Type B pancreatic cell (in vitro differentiated cells): ENCODE data around the gene AUH. TPM values are rescaled to one million over a fixed set of nuclear protein-coding genes. Genes with fewer than 3 reads are reported as not detected.

Source experiments
- DNase-seq: peaks from one replicate; pipeline ENCODE4 v3.0.0; 2021; ENCODE audit warnings: mixed read lengths; ENCODE audit not compliant: unreplicated experiment; ENCODE audit errors: extremely low spot score
- H3K27ac Mint-ChIP-seq: 2 replicates; pipeline ENCODE4 v1.8.0; 2021; ENCODE audit warnings: mild to moderate bottlenecking, mixed read lengths
- H3K27me3 Mint-ChIP-seq: 2 replicates; pipeline ENCODE4 v1.8.0; 2021; ENCODE audit warnings: mixed read lengths
- H3K36me3 Mint-ChIP-seq: 2 replicates; pipeline ENCODE4 v1.8.0; 2021; ENCODE audit warnings: mixed read lengths
- H3K4me1 Mint-ChIP-seq: one replicate; pipeline ENCODE4 v1.8.0; 2021; ENCODE audit warnings: mixed read lengths; ENCODE audit not compliant: unreplicated experiment
- H3K4me3 Mint-ChIP-seq: 2 replicates; pipeline ENCODE4 v1.8.0; 2021; ENCODE audit warnings: mild to moderate bottlenecking, mixed read lengths
- H3K9me3 Mint-ChIP-seq: 2 replicates; pipeline ENCODE4 v1.8.0; 2021; ENCODE audit warnings: mixed read lengths
- CTCF ChIP-seq: fragments of 200-600 bp; sonication (generic); conservative IDR thresholded peaks from 2 replicates; pipeline ENCODE4 v1.5.0; 2021; ENCODE audit warnings: antibody characterized with exemption, mild to moderate bottlenecking
- total RNA-seq: library from RNA; stranded (reverse); gene quantifications from 2 replicates; pipeline ENCODE4 v1.2.1, GENCODE V29; 2021; ENCODE audit warnings: low replicate concordance

AUH gene
- total RNA-seq, 1 donor from 2014 or later, result 25.0 TPM

GRCh38 chr9:91275655-91276054 is 86.1 kb downstream of the AUH start:
- no peaks in the 10 kb centered on the region for H3K27me3 Mint-ChIP-seq
- no peak for DNase-seq
- peaks cover 8% of the 10 kb centered on the region for H3K4me1 Mint-ChIP-seq
- H3K27ac Mint-ChIP-seq, result no peak overlapping the region
- H3K9me3 Mint-ChIP-seq, result no peaks in the 10 kb centered on the region
- no peak overlapping the region for H3K4me3 Mint-ChIP-seq
- no peak for TF ChIP-seq CTCF
- H3K36me3 Mint-ChIP-seq, result peaks cover 12% of the 10 kb centered on the region

GRCh38 chr9:91274949-91275492 is 86.7 kb downstream of the AUH start:
- no peak for TF ChIP-seq CTCF
- H3K36me3 Mint-ChIP-seq, result peaks cover 12% of the 10 kb centered on the region
- DNase-seq, result no peak
- H3K4me1 Mint-ChIP-seq, result peaks cover 8% of the 10 kb centered on the region
- no peaks in the 10 kb centered on the region for H3K27me3 Mint-ChIP-seq
- no peaks in the 10 kb centered on the region for H3K9me3 Mint-ChIP-seq
- H3K27ac Mint-ChIP-seq, result no peak overlapping the region
- H3K4me3 Mint-ChIP-seq, result no peak overlapping the region

- no peak for TF ChIP-seq CTCF
- peaks cover 9% of the 10 kb centered on the region for H3K36me3 Mint-ChIP-seq
- no peak overlapping the region for H3K4me3 Mint-ChIP-seq
- H3K4me1 Mint-ChIP-seq, result peaks cover 8% of the 10 kb centered on the region
- H3K27me3 Mint-ChIP-seq, result no peaks in the 10 kb centered on the region
- no peak overlapping the region for H3K27ac Mint-ChIP-seq
- DNase-seq, result no peak
- H3K9me3 Mint-ChIP-seq, result no peaks in the 10 kb centered on the region
Measured at GRCh38 chr9:91273853-91274552, 87.7 kb downstream of the AUH start.

GRCh38 chr9:91271156-91271555 is 90.6 kb downstream of the AUH start:
- no peaks in the 10 kb centered on the region for H3K9me3 Mint-ChIP-seq
- peaks cover 8% of the 10 kb centered on the region for H3K4me1 Mint-ChIP-seq
- no peak for TF ChIP-seq CTCF
- H3K27ac Mint-ChIP-seq, result no peak overlapping the region
- no peak overlapping the region for H3K4me3 Mint-ChIP-seq
- peaks cover 5% of the 10 kb centered on the region for H3K36me3 Mint-ChIP-seq
- no peaks in the 10 kb centered on the region for H3K27me3 Mint-ChIP-seq
- DNase-seq, result no peak

GRCh38 chr9:91269907-91270491 is 91.7 kb downstream of the AUH start:
- Mint-ChIP-seq H3K27me3 (no peaks in the 10 kb centered on the region), H3K36me3 (peaks cover 8% of the 10 kb centered on the region), H3K4me1 (peaks cover 3% of the 10 kb centered on the region), H3K27ac (no peak overlapping the region), H3K9me3 (no peaks in the 10 kb centered on the region), H3K4me3 (no peak overlapping the region)
- DNase-seq, result no peak
- no peak for TF ChIP-seq CTCF
